DMS 273 (cell line): ENCODE results near the gene ECSCR.
"Not testable (repeated sequence)": the region's sequence is repeated elsewhere in the genome, so short reads cannot be mapped to it uniquely, and the experiment has no call there.

Experiments used
- DNase-seq: peaks from one replicate; lab custom pipeline; 2025; ENCODE audit not compliant: unreplicated experiment; lab: John Stamatoyannopoulos, UW

ECSCR gene

GRCh38 chr5:139414581-139415130, 47.9 kb downstream of the ECSCR start:
- DNase-seq, result peak; percentile 38

GRCh38 chr5:139413963-139414362, 48.6 kb downstream of the ECSCR start:
- DNase-seq, result no peak

- DNase-seq, result peak; percentile 36
Observed at GRCh38 chr5:139413153-139413552, 49.4 kb downstream of the ECSCR start.

- DNase-seq, result no peak
Observed at GRCh38 chr5:139410993-139411828, 51.3 kb downstream of the ECSCR start.

- DNase-seq, result no peak
Observed at GRCh38 chr5:139410121-139410992, 52.2 kb downstream of the ECSCR start.

- not testable (repeated sequence) for DNase-seq
Observed at GRCh38 chr5:139409116-139409515, 53.4 kb downstream of the ECSCR start.

- DNase-seq, result no peak
Observed at GRCh38 chr5:139408191-139408590, 54.4 kb downstream of the ECSCR start.

GRCh38 chr5:139407517-139407916, 55.0 kb downstream of the ECSCR start:
- peak; percentile 31 for DNase-seq

- no peak for DNase-seq
Observed at GRCh38 chr5:139406963-139407362, 55.6 kb downstream of the ECSCR start.

GRCh38 chr5:139404484-139404840, 58.1 kb downstream of the ECSCR start:
- peak; percentile 54 for DNase-seq

GRCh38 chr5:139403787-139404483, 58.6 kb downstream of the ECSCR start, which contains the start of gene SPATA24:
SPATA24 (minus strand) TSS chr5:139404089; CDS start chr5:139404060, 29 bp downstream.
- DNase-seq, result peak; percentile 99

- DNase-seq, result no peak
Observed at GRCh38 chr5:139403418-139403786, 59.1 kb downstream of the ECSCR start.

- DNase-seq, result peak; percentile 63
Observed at GRCh38 chr5:139402561-139403158, 59.9 kb downstream of the ECSCR start.

GRCh38 chr5:139401546-139401945, 61.0 kb downstream of the ECSCR start:
- no peak for DNase-seq

- no peak for DNase-seq
Observed at GRCh38 chr5:139399501-139400121, 62.9 kb downstream of the ECSCR start.
